GM12878 (cell line): ENCODE data around the gene CRYAB. TPM values are rescaled to one million over a fixed set of nuclear protein-coding genes. Genes with fewer than 3 reads are reported as not detected.

Experiments used
- ATF2 ChIP-seq: IDR thresholded peaks from 2 replicates; pipeline ENCODE4 v1.6.1; 2012; ENCODE audit warnings: low read length, inconsistent platforms
- BHLHE40 ChIP-seq, 2 experiments: fragments of 450-650 bp in 1 of 2; IDR thresholded peaks; 2 replicates each; pipeline ENCODE4 v1.6.1; 2011 to 2017; ENCODE audit warnings: low read depth in 2 of 2, borderline replicate concordance in 1 of 2, improper control_type of control experiment in 1 of 2, low read length in 1 of 2, mild to moderate bottlenecking in 1 of 2
- CUX1 ChIP-seq: IDR thresholded peaks from 2 replicates; pipeline ENCODE4 v1.6.1; 2012; ENCODE audit warnings: improper control_type of control experiment, low read depth, low read length; ENCODE audit not compliant: insufficient replicate concordance
- E2F4 ChIP-seq: IDR thresholded peaks from 2 replicates; pipeline ENCODE4 v1.6.1; 2012; ENCODE audit warnings: low read depth, low read length, improper control_type of control experiment
- EP300 ChIP-seq, 2 experiments: fragments of 150-350 bp in 1 of 2; IDR thresholded peaks; 2 replicates each; pipeline ENCODE4 v1.6.1; 2011 to 2012; ENCODE audit warnings: low read depth in 2 of 2, low read length in 2 of 2, borderline replicate concordance in 1 of 2, improper control_type of control experiment in 1 of 2, inconsistent platforms in 1 of 2; ENCODE audit not compliant: control insufficient read depth in 1 of 2
- EZH2 ChIP-seq: IDR thresholded peaks from 2 replicates; pipeline ENCODE4 v1.6.1; 2012; ENCODE audit warnings: low read depth, mild to moderate bottlenecking, control low read depth, inconsistent platforms, low read length, borderline replicate concordance; ENCODE audit not compliant: control insufficient read depth
- FOS ChIP-seq: IDR thresholded peaks from 3 replicates; pipeline ENCODE4 v1.6.1; 2011; ENCODE audit warnings: borderline replicate concordance; ENCODE audit not compliant: insufficient read length; ENCODE audit errors: extremely low read depth
- KDM1A ChIP-seq: fragments of 200-600 bp; sonication (generic); IDR thresholded peaks from 2 replicates; pipeline ENCODE4 v1.6.1; 2016; ENCODE audit warnings: borderline replicate concordance
- NR2C2 ChIP-seq: IDR thresholded peaks from 2 replicates; pipeline ENCODE4 v1.6.1; 2011; ENCODE audit warnings: borderline replicate concordance, low read depth; ENCODE audit not compliant: control insufficient read depth, insufficient read length
- PAX5 ChIP-seq: IDR thresholded peaks from 2 replicates; pipeline ENCODE4 v1.6.1; 2011; ENCODE audit warnings: low read depth, low read length, borderline replicate concordance
- PKNOX1 ChIP-seq: fragments of 450-650 bp; IDR thresholded peaks from 2 replicates; pipeline ENCODE4 v1.6.1; 2016; ENCODE audit warnings: mild to moderate bottlenecking
- SRF ChIP-seq, 2 experiments: IDR thresholded peaks; 2 replicates each; pipeline ENCODE4 v1.6.1; 2011; ENCODE audit warnings: low read depth in 2 of 2, low read length in 2 of 2, mild to moderate bottlenecking in 1 of 2, moderate library complexity in 1 of 2
- USF1 ChIP-seq: IDR thresholded peaks from 2 replicates; pipeline ENCODE4 v1.6.1; 2011; ENCODE audit warnings: borderline replicate concordance, low read depth, mild to moderate bottlenecking, moderate library complexity, mixed read lengths, low read length; ENCODE audit not compliant: insufficient read depth; ENCODE audit errors: extremely low read length
- ZBTB33 ChIP-seq: fragments of 450-650 bp; IDR thresholded peaks from 2 replicates; pipeline ENCODE4 v1.6.1; 2017; ENCODE audit warnings: mild to moderate bottlenecking
- ZNF622 ChIP-seq: fragments of 450-650 bp; IDR thresholded peaks from 2 replicates; pipeline ENCODE4 v1.6.1; 2017; ENCODE audit warnings: mild to moderate bottlenecking, inconsistent platforms
- polyA plus RNA-seq, 11 experiments: library from polyadenylated mRNA; depleted of rRNA in 4 of 11; unstranded in 6 of 11; stranded (reverse) in 5 of 11; fragments of >200 nt; fragmentation: Nextera tagmentation in 4 of 11; fragmentation: Illumina TruSeq in 1 of 11; extraction: Ambion mirVana in 4 of 11; extraction: Trizol in 1 of 11; gene quantifications; 1 replicate in 1 of 11; 2 replicates in 10 of 11; pipeline versions ENCODE4 v1.2.1 to v1.2.3, GENCODE V29; 2011 to 2016; ENCODE audit warnings: inconsistent platforms in 2 of 11, missing spikeins in 2 of 11, low read depth in 1 of 11
- total RNA-seq, 4 experiments: library from RNA; depleted of rRNA in 3 of 4; stranded (reverse); fragments of >200 nt in 3 of 4; fragmentation: Illumina TruSeq in 1 of 4; extraction: Trizol in 1 of 4; gene quantifications; 2 replicates each; pipeline versions ENCODE4 v1.2.1 to v1.2.3, GENCODE V29; 2013 to 2021

The CRYAB gene
- total and polyA plus RNA-seq, 10 of the 15 experiments (the other 5 are each of a cell fraction or from before 2014, with no cell fraction given): 0.72 to 1.0 TPM; not detected in 8

GRCh38 chr11:111878849-111879636, 32.5 kb downstream of the CRYAB start, which contains the start of the genes CFAP68 and FDXACB1 (continued):
- no peak for TF ChIP-seq ZBTB33
- no peak; the same call in 1 of the 2 replicates for TF ChIP-seq PAX5
- TF ChIP-seq BHLHE40 (IDR thresholded peaks at IDR 0.05; ENCODE audit: borderline replicate concordance in 1 of 2, low read depth in 2 of 2, low read length in 1 of 2): peak; percentile 48 to 54; a peak in 3 of 4 replicates
- no peak for TF ChIP-seq FOS
- no peak for TF ChIP-seq NR2C2
- TF ChIP-seq KDM1A: no peak
- no peak for TF ChIP-seq ZNF622
- peak in 1 of 2 experiments; percentile 63; a peak in 2 of 4 replicates for TF ChIP-seq EP300 (IDR thresholded peaks at IDR 0.05; ENCODE audit: borderline replicate concordance in 1 of 2, control insufficient read depth in 1 of 2, low read depth in 2 of 2, low read length in 2 of 2)
- TF ChIP-seq E2F4: no peak
- TF ChIP-seq ATF2: no peak
- no peak for TF ChIP-seq USF1
- no peak for TF ChIP-seq EZH2
- no peak for TF ChIP-seq CUX1
- TF ChIP-seq PKNOX1: peak; percentile 47
- peak in 1 of 2 experiments; percentile 77; a peak in 2 of 4 replicates for TF ChIP-seq SRF (IDR thresholded peaks at IDR 0.05; ENCODE audit: low read depth in 2 of 2, low read length in 2 of 2)
